GM18519 (cell line): ENCODE results near the gene ANKMY1.
"Not testable (repeated sequence)": the region's sequence is repeated elsewhere in the genome, so short reads cannot be mapped to it uniquely, and the experiment has no call there.

ENCODE experiments used
- ATAC-seq: cut with Tn5 transposase; IDR thresholded peaks from one replicate; pipeline ENCODE4 v1.9.1; 2021; ENCODE audit warnings: mild to moderate bottlenecking, moderate library complexity; ENCODE audit not compliant: unreplicated experiment, low FRiP score

The ANKMY1 gene

GRCh38 chr2:240570531-240571313 is 12.9 kb upstream of the ANKMY1 start:
- ATAC-seq = no peak

- ATAC-seq = no peak
These were observed 12.3 kb upstream of the ANKMY1 start for GRCh38 chr2:240569998-240570530.

- ATAC-seq = no peak
These were observed 11.8 kb upstream of the ANKMY1 start for GRCh38 chr2:240569523-240569997.

- peak; percentile 19 for ATAC-seq
These were observed 11.1 kb upstream of the ANKMY1 start for GRCh38 chr2:240568678-240569522.

- peak; percentile 25 for ATAC-seq
These were observed 10.3 kb upstream of the ANKMY1 start, which contains the start of gene RNPEPL1 for GRCh38 chr2:240567872-240568677. RNPEPL1 (plus strand) TSS chr2:240568484; CDS start chr2:240568587, 103 bp downstream.

GRCh38 chr2:240567137-240567871 is 9.5 kb upstream of the ANKMY1 start:
- ATAC-seq = no peak

GRCh38 chr2:240566203-240567136 is 8.7 kb upstream of the ANKMY1 start:
- ATAC-seq = peak; percentile 32

GRCh38 chr2:240565333-240566202 is 7.8 kb upstream of the ANKMY1 start:
- peak; percentile 18 for ATAC-seq

GRCh38 chr2:240564561-240565332 is 7.0 kb upstream of the ANKMY1 start:
- no peak for ATAC-seq

- ATAC-seq = no peak
These were observed 6.3 kb upstream of the ANKMY1 start for GRCh38 chr2:240563951-240564560.

GRCh38 chr2:240563231-240563630 is 5.4 kb upstream of the ANKMY1 start:
- not testable (repeated sequence) for ATAC-seq

- no peak for ATAC-seq
These were observed 3.7 kb upstream of the ANKMY1 start for GRCh38 chr2:240561325-240561971.

GRCh38 chr2:240560480-240561324 is 2.9 kb upstream of the ANKMY1 start:
- ATAC-seq = peak; percentile 35

- ATAC-seq = peak; percentile 37
These were observed 2.3 kb upstream of the ANKMY1 start, which contains the start of gene DUSP28 for GRCh38 chr2:240560084-240560479. DUSP28 (plus strand) TSS chr2:240560357; CDS start chr2:240560685, 328 bp downstream.

- no peak for ATAC-seq
These were observed 1.5 kb upstream of the ANKMY1 start for GRCh38 chr2:240559286-240559685.
